Cardiac muscle cell (in vitro differentiated cells and primary cell): ENCODE data around the gene UBE2D4. TPM values are rescaled to one million over a fixed set of nuclear protein-coding genes. Genes with fewer than 3 reads are reported as not detected.

Source experiments
- DNase-seq, 2 donors: peaks; one replicate each; pipeline versions ENCODE4 v3.0.0 to v3.0.0-alpha.2; 2010 to 2017; ENCODE audit warnings: low read depth in 1 of 2, low spot score in 1 of 2
- H3K27ac ChIP-seq: fragments of 200-600 bp; sonication (generic); 2 replicates; pipeline ENCODE4 v1.5.1; 2016
- H3K27me3 ChIP-seq: fragments of 200-600 bp; sonication (generic); 2 replicates; pipeline ENCODE4 v1.6.0; 2016; ENCODE audit warnings: control low read depth
- H3K36me3 ChIP-seq: fragments of 200-600 bp; sonication (generic); 2 replicates; pipeline ENCODE4 v1.5.1; 2016; ENCODE audit warnings: control low read depth
- H3K4me1 ChIP-seq: fragments of 200-600 bp; sonication (generic); 2 replicates; pipeline ENCODE4 v1.8.1; 2017; ENCODE audit warnings: low read depth, mild to moderate bottlenecking, mixed run types
- H3K4me3 ChIP-seq: fragments of 200-600 bp; sonication (generic); 2 replicates; pipeline ENCODE4 v1.5.1; 2016; ENCODE audit warnings: mild to moderate bottlenecking
- H3K9me3 ChIP-seq: fragments of 200-600 bp; sonication (generic); 2 replicates; pipeline ENCODE4 v1.5.1; 2017; ENCODE audit warnings: low read depth, mild to moderate bottlenecking, control low read depth
- polyA plus RNA-seq: library from polyadenylated mRNA; unstranded; fragments of >200 nt; fragmentation: Nextera tagmentation; extraction: Ambion mirVana; gene quantifications from 2 replicates; pipeline ENCODE4 v1.2.1, GENCODE V29; 2016
- total RNA-seq: library from RNA; depleted of rRNA; stranded (reverse); fragments of >200 nt; gene quantifications from 2 replicates; pipeline ENCODE4 v1.2.3, GENCODE V29; 2016
- TF ChIP-seq, protein P1 (sequence below): IDR thresholded peaks from 2 replicates; pipeline ENCODE4 v1.5.1; 2012; ENCODE audit warnings: low read depth, mild to moderate bottlenecking, low read length

UBE2D4 gene
- 12.7 and 27.3 TPM in 2 replicates for total RNA-seq
- 16.6 and 22.5 TPM in 2 replicates for polyA plus RNA-seq

GRCh38 chr7:43925984-43926797 lies at the start of gene UBE2D4:
Gene UBE2D4 (plus strand): TSS chr7:43926436. CDS start chr7:43926533, 97 bp downstream.
- peak within 1 kb of the TSS; percentile 46 for H3K4me3 ChIP-seq
- H3K4me1 ChIP-seq, result no peaks in the 10 kb centered on the region
- H3K27ac ChIP-seq, result peak within 1 kb of the TSS; percentile 86
- H3K27me3 ChIP-seq, result peaks cover 3% of the 10 kb centered on the region
- no peaks in the 10 kb centered on the region for H3K36me3 ChIP-seq
- TF ChIP-seq, protein P1, sequence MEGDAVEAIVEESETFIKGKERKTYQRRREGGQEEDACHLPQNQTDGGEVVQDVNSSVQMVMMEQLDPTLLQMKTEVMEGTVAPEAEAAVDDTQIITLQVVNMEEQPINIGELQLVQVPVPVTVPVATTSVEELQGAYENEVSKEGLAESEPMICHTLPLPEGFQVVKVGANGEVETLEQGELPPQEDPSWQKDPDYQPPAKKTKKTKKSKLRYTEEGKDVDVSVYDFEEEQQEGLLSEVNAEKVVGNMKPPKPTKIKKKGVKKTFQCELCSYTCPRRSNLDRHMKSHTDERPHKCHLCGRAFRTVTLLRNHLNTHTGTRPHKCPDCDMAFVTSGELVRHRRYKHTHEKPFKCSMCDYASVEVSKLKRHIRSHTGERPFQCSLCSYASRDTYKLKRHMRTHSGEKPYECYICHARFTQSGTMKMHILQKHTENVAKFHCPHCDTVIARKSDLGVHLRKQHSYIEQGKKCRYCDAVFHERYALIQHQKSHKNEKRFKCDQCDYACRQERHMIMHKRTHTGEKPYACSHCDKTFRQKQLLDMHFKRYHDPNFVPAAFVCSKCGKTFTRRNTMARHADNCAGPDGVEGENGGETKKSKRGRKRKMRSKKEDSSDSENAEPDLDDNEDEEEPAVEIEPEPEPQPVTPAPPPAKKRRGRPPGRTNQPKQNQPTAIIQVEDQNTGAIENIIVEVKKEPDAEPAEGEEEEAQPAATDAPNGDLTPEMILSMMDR, result no peak
- H3K9me3 ChIP-seq, result no peaks in the 10 kb centered on the region
- peak; percentile 70 to 82 for DNase-seq

- Histone ChIP-seq H3K27me3 (no peaks in the 10 kb centered on the region), H3K27ac (no peak overlapping the region), H3K36me3 (peaks cover 17% of the 10 kb centered on the region)
Observed at GRCh38 chr7:43876976-43877745, 49.1 kb upstream of the UBE2D4 start.

DNA sequence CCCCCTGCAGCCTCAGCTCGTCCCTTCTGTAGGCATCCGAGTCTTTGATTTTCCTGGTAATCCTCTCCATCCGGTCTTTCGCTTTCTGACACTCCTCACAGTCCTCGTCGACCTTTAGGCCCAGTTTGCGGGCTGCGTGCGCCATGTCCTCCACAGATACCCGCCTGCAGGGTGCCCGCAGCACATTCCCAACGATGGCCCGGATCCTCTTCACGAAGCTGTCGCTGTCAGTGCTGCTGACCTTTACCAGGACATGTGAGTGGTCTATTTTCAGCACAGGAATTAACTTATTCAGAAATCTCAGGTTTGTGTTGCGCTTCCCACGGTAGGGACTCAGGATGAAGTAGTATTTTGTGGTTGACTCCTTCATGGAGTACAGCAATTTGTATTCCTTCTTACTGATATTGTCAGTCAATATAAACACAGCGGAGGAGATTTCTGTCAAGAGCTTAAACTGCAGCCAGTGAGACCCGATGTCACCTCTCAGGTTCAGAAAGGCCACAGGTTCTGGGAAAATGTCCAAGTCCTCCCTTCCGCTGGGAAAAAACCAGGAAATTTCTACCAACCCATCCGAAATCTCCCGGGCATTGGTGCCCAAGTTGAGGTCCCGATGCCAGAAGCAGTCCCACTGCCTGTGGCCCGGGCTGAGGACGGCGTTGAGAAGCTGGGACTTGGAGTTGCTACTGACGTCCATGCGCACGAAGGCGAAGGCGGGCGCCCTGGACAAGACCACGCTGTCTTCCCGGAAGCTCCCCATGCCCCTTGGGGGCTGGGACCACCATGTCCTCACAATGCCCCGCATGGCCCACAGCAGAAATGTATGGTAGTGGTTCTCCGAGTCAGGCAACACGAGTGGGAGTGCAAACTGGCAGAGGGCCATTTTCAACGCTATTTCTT lies 48.0 kb upstream of the UBE2D4 start:
- no peak overlapping the region for H3K4me3 ChIP-seq
- peaks cover 2% of the 10 kb centered on the region for H3K4me1 ChIP-seq
- H3K27me3 ChIP-seq, result no peaks in the 10 kb centered on the region
- TF ChIP-seq, protein P1, result no peak
- peaks cover 17% of the 10 kb centered on the region for H3K36me3 ChIP-seq
- peak overlapping the region; percentile 4 for H3K27ac ChIP-seq
- no peaks in the 10 kb centered on the region for H3K9me3 ChIP-seq
- DNase-seq, result no peak

More at GRCh38 chr7:43876976-43877745, 49.1 kb upstream of the UBE2D4 start:
- H3K4me3 ChIP-seq, result no peak overlapping the region
- no peaks in the 10 kb centered on the region for H3K9me3 ChIP-seq
- TF ChIP-seq, protein P1, result no peak
- H3K4me1 ChIP-seq, result peaks cover 11% of the 10 kb centered on the region
- no peak for DNase-seq

GRCh38 chr7:43878867-43879266 lies 47.4 kb upstream of the UBE2D4 start:
- Histone ChIP-seq H3K27ac (peak overlapping the region; percentile 4), H3K36me3 (peaks cover 17% of the 10 kb centered on the region), H3K4me3 (no peak overlapping the region), H3K9me3 (no peaks in the 10 kb centered on the region), H3K27me3 (no peaks in the 10 kb centered on the region), H3K4me1 (no peaks in the 10 kb centered on the region)
- TF ChIP-seq, protein P1, result no peak
- peak in 1 of 2 donors; percentile 81 for DNase-seq

DNA sequence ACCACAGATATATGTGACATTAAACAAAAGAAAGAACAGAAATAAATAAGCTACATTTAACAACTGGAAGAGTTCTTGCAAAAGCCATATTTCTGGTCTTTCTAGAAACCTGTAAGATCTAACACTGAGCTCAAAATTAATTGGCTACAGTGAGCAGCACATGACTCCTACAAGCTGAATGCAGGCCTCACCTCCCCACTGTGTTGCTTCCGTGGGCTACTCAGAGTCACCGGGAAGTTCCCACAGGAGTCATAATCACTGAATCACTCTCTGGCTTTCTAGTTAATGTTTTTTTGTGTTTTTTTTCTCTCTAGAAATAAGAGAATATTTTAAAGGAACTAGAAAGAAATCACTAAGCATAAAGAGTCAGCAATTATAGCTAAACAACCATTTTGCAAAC lies 46.8 kb upstream of the UBE2D4 start:
- Histone ChIP-seq H3K27me3 (no peaks in the 10 kb centered on the region), H3K4me1 (no peaks in the 10 kb centered on the region), H3K9me3 (no peaks in the 10 kb centered on the region), H3K27ac (no peak overlapping the region), H3K4me3 (no peak overlapping the region), H3K36me3 (peaks cover 17% of the 10 kb centered on the region)
- TF ChIP-seq, protein P1, result no peak
- peak in 1 of 2 donors; percentile 55 for DNase-seq
